Psoas muscle (tissue), 8 donors: ENCODE data around the gene AIG1. TPM values are rescaled to one million over a fixed set of nuclear protein-coding genes. Genes with fewer than 3 reads are reported as not detected.

Source experiments
- ATAC-seq, 4 donors: fragments of 200-7000 bp; cut with Tn5 transposase; one replicate each; pipeline ENCODE4 v1.9.1; 2020; ENCODE audit warnings: moderate library complexity in 3 of 4, mild to moderate bottlenecking in 2 of 4
- DNase-seq, 2 donors: peaks; one replicate each; pipeline ENCODE4 v3.0.0-alpha.2; 2020
- H3K27ac ChIP-seq: fragments of 200-600 bp; one replicate; pipeline ENCODE4 v1.8.0; 2022
- H3K27me3 ChIP-seq, 3 donors: fragments of 200-600 bp in 1 of 3; one replicate each; pipeline versions ENCODE4 v1.6.1 to v1.8.0; 2013 to 2022; ENCODE audit warnings: low read length in 2 of 3, mild to moderate bottlenecking in 2 of 3, moderate library complexity in 1 of 3; ENCODE audit not compliant: insufficient read depth in 3 of 3
- H3K36me3 ChIP-seq, 2 donors: fragments of 200-600 bp in 1 of 2; one replicate each; pipeline versions ENCODE4 v1.6.1 to v1.8.0; 2013 to 2022; ENCODE audit warnings: low read depth in 1 of 2, mild to moderate bottlenecking in 1 of 2, moderate library complexity in 1 of 2; ENCODE audit not compliant: insufficient read depth in 1 of 2
- H3K4me1 ChIP-seq: fragments of 200-600 bp; one replicate; pipeline ENCODE4 v1.8.0; 2022
- H3K4me3 ChIP-seq: fragments of 200-600 bp; one replicate; pipeline ENCODE4 v1.8.0; 2022; ENCODE audit warnings: mild to moderate bottlenecking
- H3K9me3 ChIP-seq: fragments of 200-600 bp; one replicate; pipeline ENCODE4 v1.8.0; 2022
- WGBS, 3 donors: extraction: QIAGEN DNeasy Blood & Tissue Kit; methylation state at CpG; one replicate each; pipeline versions ENCODE4 v1.1.6 to v1.1.7; 2013; 5-methylcytosine and 5-hydroxymethylcytosine counted together
- intact Hi-C, 2 donors: fragments of 100-400 bp; cut with DNase I; formaldehyde crosslinking; loops; one replicate each; pipeline versions ENCODE4 v1.11.0 to v1.14.2; 2022
- polyA plus RNA-seq, 3 donors: library from polyadenylated mRNA; stranded (reverse); fragments of 200-250 nt; gene quantifications; one replicate each; pipeline ENCODE4 v1.2.3, GENCODE V29; 2013
- total RNA-seq, 4 donors: library from RNA; stranded (reverse); fragmentation: NEBNext Ultra II Directional in 2 of 4; extraction: Animal tissue kit (Norgen Biotek cat#: 25700) in 2 of 4; gene quantifications; one replicate each; pipeline versions ENCODE4 v1.2.1 to v1.2.4, GENCODE V29; 2021 to 2023
- TF ChIP-seq, protein P1 (sequence below): fragments of 200-600 bp; IDR thresholded peaks from one replicate; pipeline ENCODE4 v1.8.0; 2022; ENCODE audit warnings: antibody characterized with exemption
- donor health status: healthy with polysubstance abuse.
- donor health status: DM: no; HTN: no; CAD: no; lungs with moderate emphysema.
- donor health status: Bipolar disorder and iron deficiency.
- donor health status: healthy.
- donor health status: DM: yes; HTN: yes; CAD: no.
- donor health status: DM: no; HTN: no; CAD: no.
- donor health status: DM: no; HTN: no; CAD: no.
- donor health status: DM: yes; HTN: yes; CAD: no.

AIG1 gene
- total and polyA plus RNA-seq, 7 donors, result 4.0 to 24.6 (median 5.8) TPM

DNA sequence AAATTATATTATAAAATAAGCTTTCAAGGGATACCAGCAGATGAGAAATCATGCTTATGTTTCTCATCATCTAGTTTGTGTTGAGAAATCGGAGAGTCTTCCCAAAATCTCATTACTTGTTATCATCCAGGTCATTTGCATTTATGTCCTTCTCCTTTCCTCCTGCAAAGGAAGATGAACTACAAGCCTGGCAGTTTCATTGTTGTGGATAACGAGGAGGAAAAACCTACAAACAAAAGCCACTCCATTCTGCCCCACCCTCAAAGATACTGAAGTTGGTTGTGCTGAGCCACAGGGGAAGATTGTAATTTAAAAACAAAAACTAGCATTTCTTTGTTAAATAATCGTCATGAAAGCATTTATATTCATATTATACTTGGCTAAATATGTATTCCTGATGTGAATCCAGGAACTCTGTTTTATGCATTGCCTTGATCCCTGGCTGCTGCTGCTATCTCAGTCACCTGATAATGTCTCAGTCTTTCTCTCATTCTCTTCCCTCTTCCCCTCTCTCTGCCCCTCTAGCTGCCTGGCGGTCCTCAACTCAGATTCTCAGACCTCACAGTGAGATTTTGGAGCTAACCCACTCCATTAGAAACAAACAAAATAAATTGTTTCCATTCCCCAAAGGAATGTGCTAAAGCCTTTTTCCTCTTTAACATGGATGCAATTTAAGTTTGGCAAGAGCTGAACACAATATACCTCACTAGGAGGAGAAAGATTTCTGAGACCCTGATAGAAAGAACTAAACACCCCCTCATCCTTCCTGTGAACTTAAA, 204.5 kb downstream of the AIG1 start:
- Histone ChIP-seq H3K4me3 (no peak overlapping the region), H3K27me3 (no peaks in the 10 kb centered on the region), H3K27ac (no peak overlapping the region), H3K9me3 (no peaks in the 10 kb centered on the region), H3K36me3 (no peaks in the 10 kb centered on the region), H3K4me1 (no peaks in the 10 kb centered on the region)
- ATAC-seq, result no peak
- intact Hi-C loops, result no loop called here
- WGBS, 3 donors, result 72 to 76% (median 73%) methylated on average over 4 of the region's 4 CpGs
- TF ChIP-seq, protein P1, sequence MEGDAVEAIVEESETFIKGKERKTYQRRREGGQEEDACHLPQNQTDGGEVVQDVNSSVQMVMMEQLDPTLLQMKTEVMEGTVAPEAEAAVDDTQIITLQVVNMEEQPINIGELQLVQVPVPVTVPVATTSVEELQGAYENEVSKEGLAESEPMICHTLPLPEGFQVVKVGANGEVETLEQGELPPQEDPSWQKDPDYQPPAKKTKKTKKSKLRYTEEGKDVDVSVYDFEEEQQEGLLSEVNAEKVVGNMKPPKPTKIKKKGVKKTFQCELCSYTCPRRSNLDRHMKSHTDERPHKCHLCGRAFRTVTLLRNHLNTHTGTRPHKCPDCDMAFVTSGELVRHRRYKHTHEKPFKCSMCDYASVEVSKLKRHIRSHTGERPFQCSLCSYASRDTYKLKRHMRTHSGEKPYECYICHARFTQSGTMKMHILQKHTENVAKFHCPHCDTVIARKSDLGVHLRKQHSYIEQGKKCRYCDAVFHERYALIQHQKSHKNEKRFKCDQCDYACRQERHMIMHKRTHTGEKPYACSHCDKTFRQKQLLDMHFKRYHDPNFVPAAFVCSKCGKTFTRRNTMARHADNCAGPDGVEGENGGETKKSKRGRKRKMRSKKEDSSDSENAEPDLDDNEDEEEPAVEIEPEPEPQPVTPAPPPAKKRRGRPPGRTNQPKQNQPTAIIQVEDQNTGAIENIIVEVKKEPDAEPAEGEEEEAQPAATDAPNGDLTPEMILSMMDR, result no peak
- DNase-seq, result no peak

DNA sequence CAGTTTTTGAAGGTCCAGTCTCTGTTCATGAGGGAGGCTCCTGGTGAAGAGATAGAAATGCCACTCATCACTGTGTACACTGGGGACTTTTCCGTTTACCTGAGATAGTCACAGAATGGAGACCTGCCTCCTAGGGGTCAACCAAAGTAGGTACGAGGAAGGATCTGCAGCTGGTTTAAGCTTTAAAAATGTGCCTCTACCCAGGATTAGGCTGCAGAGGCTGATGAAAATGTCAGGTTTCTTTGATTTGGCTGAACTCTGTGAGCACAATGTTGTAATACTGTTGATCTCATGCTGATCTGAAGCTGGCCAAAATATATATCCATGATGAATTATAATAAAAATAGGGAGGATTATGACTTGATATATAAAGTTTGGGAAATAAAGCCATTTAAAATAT, 207.1 kb downstream of the AIG1 start:
- no peak for ATAC-seq
- 67 to 92% (median 83%) methylated on average over 2 of the region's 2 CpGs for WGBS, 3 donors
- Histone ChIP-seq H3K4me3 (no peak overlapping the region), H3K4me1 (no peaks in the 10 kb centered on the region), H3K27ac (no peak overlapping the region), H3K36me3 (no peaks in the 10 kb centered on the region), H3K9me3 (no peaks in the 10 kb centered on the region), H3K27me3 (no peaks in the 10 kb centered on the region)
- intact Hi-C loops, result no loop called here
- TF ChIP-seq, protein P1, result no peak
- DNase-seq, result no peak

- H3K27ac ChIP-seq, result no peak overlapping the region
- intact Hi-C loops, result no loop called here
- TF ChIP-seq, protein P1, result no peak
- no peaks in the 10 kb centered on the region for H3K4me1 ChIP-seq
- no peaks in the 10 kb centered on the region for H3K36me3 ChIP-seq
- ATAC-seq, result no peak
- no peak overlapping the region for H3K4me3 ChIP-seq
- no peak for DNase-seq
- H3K27me3 ChIP-seq, result no peaks in the 10 kb centered on the region
- H3K9me3 ChIP-seq, result no peaks in the 10 kb centered on the region
- 96 to 100% (median 97%) methylated on average over 1 of the region's 1 CpG for WGBS, 3 donors
These were observed 207.8 kb downstream of the AIG1 start for GRCh38 chr6:143268439-143268838.

GRCh38 chr6:143270026-143270425, 209.3 kb downstream of the AIG1 start:
- Histone ChIP-seq H3K4me1 (no peaks in the 10 kb centered on the region), H3K9me3 (no peaks in the 10 kb centered on the region), H3K36me3 (no peaks in the 10 kb centered on the region), H3K4me3 (no peak overlapping the region), H3K27ac (no peak overlapping the region), H3K27me3 (no peaks in the 10 kb centered on the region)
- 94 to 97% (median 96%) methylated on average over 1 of the region's 1 CpG for WGBS, 3 donors
- ATAC-seq (no peak), DNase-seq (no peak)
- intact Hi-C loops, result no loop called here
- TF ChIP-seq, protein P1, result no peak

GRCh38 chr6:143271024-143271423, 210.3 kb downstream of the AIG1 start:
- TF ChIP-seq, protein P1, result no peak
- WGBS, 3 donors, result 41 to 51% (median 41%) methylated on average over 4 of the region's 4 CpGs
- no peaks in the 10 kb centered on the region for H3K4me1 ChIP-seq
- intact Hi-C loops, result no loop called here
- DNase-seq (no peak), ATAC-seq (no peak)
- H3K36me3 ChIP-seq, result no peaks in the 10 kb centered on the region
- no peaks in the 10 kb centered on the region for H3K27me3 ChIP-seq
- no peak overlapping the region for H3K4me3 ChIP-seq
- no peaks in the 10 kb centered on the region for H3K9me3 ChIP-seq
- no peak overlapping the region for H3K27ac ChIP-seq
